ENCODE measurements around the gene COG8.

Gene COG8

GRCh38 chr16:69324013-69324531, 15.3 kb downstream of the COG8 start:
- FAIRE-seq (no peak), DNase-seq (ENCODE audit: insufficient read length, low spot score) (no peak)
- TF ChIP-seq SPI1 (IDR thresholded peaks at IDR 0.05; ENCODE audit: low read depth, low read length) = no peak
- no peak for TF ChIP-seq PAX5 (IDR thresholded peaks at IDR 0.05; ENCODE audit: insufficient read depth, low read length, severe bottlenecking)
- TF ChIP-seq POLR2A (IDR thresholded peaks at IDR 0.05; ENCODE audit: low read depth, low read length) = no peak; the same call in 1 of the 2 replicates
- no peak for TF ChIP-seq TAF1 (IDR thresholded peaks at IDR 0.05; ENCODE audit: low read depth, low read length)

- TF ChIP-seq TAF1 (IDR thresholded peaks at IDR 0.05; ENCODE audit: low read depth, low read length) (no peak), SPI1 (IDR thresholded peaks at IDR 0.05; ENCODE audit: low read depth, low read length) (no peak), POU2F2 (IDR thresholded peaks at IDR 0.05; ENCODE audit: low read depth, low read length) (no peak), POLR2A (IDR thresholded peaks at IDR 0.05; ENCODE audit: low read depth, low read length) (no peak), PAX5 (IDR thresholded peaks at IDR 0.05; ENCODE audit: insufficient read depth, low read length, severe bottlenecking) (no peak), POLR2AphosphoS5 (IDR thresholded peaks at IDR 0.05; ENCODE audit: low read depth, low read length) (no peak)
- no peak for FAIRE-seq
- no peak for DNase-seq (ENCODE audit: insufficient read length, low spot score)
Measured at GRCh38 chr16:69323415-69323814, 15.9 kb downstream of the COG8 start.

GRCh38 chr16:69322343-69322742, 17.0 kb downstream of the COG8 start:
- no peak for TF ChIP-seq TAF1 (IDR thresholded peaks at IDR 0.05; ENCODE audit: low read depth, low read length)
- FAIRE-seq (no peak), DNase-seq (ENCODE audit: insufficient read length, low spot score) (no peak)

DNA sequence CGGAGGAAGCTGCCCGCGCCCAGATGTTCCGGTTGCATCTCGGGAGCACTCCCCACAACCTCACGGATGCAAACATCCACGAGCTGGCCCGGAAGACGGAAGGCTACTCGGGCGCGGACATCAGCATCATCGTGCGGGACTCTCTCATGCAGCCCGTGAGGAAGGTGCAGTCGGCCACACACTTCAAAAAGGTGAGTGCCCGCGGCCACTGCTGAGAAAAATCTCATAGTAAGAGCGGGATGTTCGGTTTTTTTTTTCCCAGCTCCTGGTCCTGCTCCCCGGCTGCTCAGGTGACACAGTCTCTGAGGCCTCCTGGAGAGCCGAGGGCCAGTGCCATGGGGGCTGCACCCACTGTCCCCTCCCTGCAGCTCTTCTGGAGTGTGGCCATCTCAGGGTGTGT, 18.3 kb downstream of the COG8 start:
- FAIRE-seq (no peak), DNase-seq (ENCODE audit: insufficient read length, low spot score) (no peak)
- TF ChIP-seq POLR2A (IDR thresholded peaks at IDR 0.05; ENCODE audit: low read depth, low read length) = no peak
- no peak for TF ChIP-seq POLR2AphosphoS5 (IDR thresholded peaks at IDR 0.05; ENCODE audit: low read depth, low read length)

DNA sequence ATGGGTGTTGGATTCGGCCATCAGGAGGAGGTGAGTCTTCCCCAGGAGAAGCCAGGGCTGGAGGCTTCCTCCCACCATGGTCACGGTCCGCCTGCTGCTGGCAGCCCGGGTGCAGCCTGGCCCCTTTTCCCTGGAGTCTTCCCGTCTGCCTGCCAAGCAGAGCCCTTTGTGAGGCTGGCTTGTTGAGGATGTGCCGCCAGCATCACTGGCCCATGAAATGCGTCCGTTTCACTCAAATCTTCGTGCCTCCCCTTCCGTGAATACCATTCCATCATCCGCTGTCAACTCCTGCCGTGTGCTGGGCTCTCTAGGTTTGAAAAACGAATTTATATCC, 18.7 kb downstream of the COG8 start:
- no peak for DNase-seq (ENCODE audit: insufficient read length, low spot score)
- TF ChIP-seq PAX5 (IDR thresholded peaks at IDR 0.05; ENCODE audit: insufficient read depth, low read length, severe bottlenecking) (no peak), POLR2AphosphoS5 (IDR thresholded peaks at IDR 0.05; ENCODE audit: low read depth, low read length) (0 out of 2 replicates have a peak, but pooled peaks have one; percentile 29), POLR2A (IDR thresholded peaks at IDR 0.05; ENCODE audit: low read depth, low read length) (no peak)
- no peak for FAIRE-seq

- TF ChIP-seq POLR2AphosphoS5 (IDR thresholded peaks at IDR 0.05; ENCODE audit: low read depth, low read length) (no peak), POLR2A (IDR thresholded peaks at IDR 0.05; ENCODE audit: low read depth, low read length) (no peak), PAX5 (IDR thresholded peaks at IDR 0.05; ENCODE audit: insufficient read depth, low read length, severe bottlenecking) (no peak), SPI1 (IDR thresholded peaks at IDR 0.05; ENCODE audit: low read depth, low read length) (no peak), TAF1 (IDR thresholded peaks at IDR 0.05; ENCODE audit: low read depth, low read length) (no peak), POU2F2 (IDR thresholded peaks at IDR 0.05; ENCODE audit: low read depth, low read length) (no peak)
- DNase-seq (ENCODE audit: insufficient read length, low spot score) = no peak
- FAIRE-seq = no peak
Measured at GRCh38 chr16:69319826-69320739, 19.3 kb downstream of the COG8 start.

GRCh38 chr16:69319381-69319780, 20.0 kb downstream of the COG8 start:
- no peak for DNase-seq (ENCODE audit: insufficient read length, low spot score)
- FAIRE-seq = no peak
- TF ChIP-seq POLR2A (IDR thresholded peaks at IDR 0.05; ENCODE audit: low read depth, low read length) (no peak), POLR2AphosphoS5 (IDR thresholded peaks at IDR 0.05; ENCODE audit: low read depth, low read length) (no peak), SPI1 (IDR thresholded peaks at IDR 0.05; ENCODE audit: low read depth, low read length) (no peak), PAX5 (IDR thresholded peaks at IDR 0.05; ENCODE audit: insufficient read depth, low read length, severe bottlenecking) (no peak), TAF1 (IDR thresholded peaks at IDR 0.05; ENCODE audit: low read depth, low read length) (no peak)

DNA sequence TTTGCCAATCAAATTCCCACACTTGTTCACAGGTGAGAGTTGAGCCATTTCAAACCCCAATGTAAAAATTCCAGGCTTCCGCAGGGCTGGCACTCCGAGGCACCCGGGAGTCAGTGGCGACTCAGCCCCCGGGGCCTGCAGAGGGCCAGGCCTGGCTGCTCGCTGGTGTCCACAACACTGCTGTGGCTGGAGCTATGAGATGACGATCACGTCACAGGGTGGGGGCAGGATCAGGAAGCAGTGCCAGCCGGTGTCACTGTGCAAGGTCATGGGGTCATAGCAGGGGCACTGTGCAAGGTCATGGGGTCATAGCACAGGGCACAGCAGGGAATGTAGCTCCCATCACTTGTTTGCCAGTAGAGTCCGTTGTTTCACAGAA, 20.5 kb downstream of the COG8 start:
- TF ChIP-seq POU2F2 (IDR thresholded peaks at IDR 0.05; ENCODE audit: low read depth, low read length) (no peak), SPI1 (IDR thresholded peaks at IDR 0.05; ENCODE audit: low read depth, low read length) (no peak), TAF1 (IDR thresholded peaks at IDR 0.05; ENCODE audit: low read depth, low read length) (no peak), POLR2AphosphoS5 (IDR thresholded peaks at IDR 0.05; ENCODE audit: low read depth, low read length) (no peak), PAX5 (IDR thresholded peaks at IDR 0.05; ENCODE audit: insufficient read depth, low read length, severe bottlenecking) (no peak), POLR2A (IDR thresholded peaks at IDR 0.05; ENCODE audit: low read depth, low read length) (no peak)
- FAIRE-seq = no peak
- no peak for DNase-seq (ENCODE audit: insufficient read length, low spot score)

GRCh38 chr16:69318177-69318910, 21.0 kb downstream of the COG8 start:
- no peak for FAIRE-seq
- TF ChIP-seq PAX5 (IDR thresholded peaks at IDR 0.05; ENCODE audit: insufficient read depth, low read length, severe bottlenecking) (no peak), SPI1 (IDR thresholded peaks at IDR 0.05; ENCODE audit: low read depth, low read length) (no peak), POLR2AphosphoS5 (IDR thresholded peaks at IDR 0.05; ENCODE audit: low read depth, low read length) (no peak), POU2F2 (IDR thresholded peaks at IDR 0.05; ENCODE audit: low read depth, low read length) (no peak), TAF1 (IDR thresholded peaks at IDR 0.05; ENCODE audit: low read depth, low read length) (no peak), POLR2A (IDR thresholded peaks at IDR 0.05; ENCODE audit: low read depth, low read length) (no peak)
- no peak for DNase-seq (ENCODE audit: insufficient read length, low spot score)

- no peak for TF ChIP-seq POU2F2 (IDR thresholded peaks at IDR 0.05; ENCODE audit: low read depth, low read length)
- no peak for TF ChIP-seq PAX5 (IDR thresholded peaks at IDR 0.05; ENCODE audit: insufficient read depth, low read length, severe bottlenecking)
- no peak for TF ChIP-seq TAF1 (IDR thresholded peaks at IDR 0.05; ENCODE audit: low read depth, low read length)
- TF ChIP-seq SPI1 (IDR thresholded peaks at IDR 0.05; ENCODE audit: low read depth, low read length) = no peak
- no peak for TF ChIP-seq POLR2A (IDR thresholded peaks at IDR 0.05; ENCODE audit: low read depth, low read length)
- TF ChIP-seq POLR2AphosphoS5 (IDR thresholded peaks at IDR 0.05; ENCODE audit: low read depth, low read length) = 0 out of 2 replicates have a peak, but pooled peaks have one; percentile 26
- FAIRE-seq (no peak), DNase-seq (ENCODE audit: insufficient read length, low spot score) (no peak)
Measured at GRCh38 chr16:69316595-69317034, 22.7 kb downstream of the COG8 start.

All from GM12891 (cell line).